ENCODE results near the gene DAGLA. TPM values are rescaled to one million over a fixed set of nuclear protein-coding genes. Genes with fewer than 3 reads are reported as not detected.

The DAGLA gene
- total and polyA plus RNA-seq, 2 of the 13 experiments (the other 11 are each of a cell fraction or from before 2014, with no cell fraction given): 2.6 to 3.9 TPM

DNA sequence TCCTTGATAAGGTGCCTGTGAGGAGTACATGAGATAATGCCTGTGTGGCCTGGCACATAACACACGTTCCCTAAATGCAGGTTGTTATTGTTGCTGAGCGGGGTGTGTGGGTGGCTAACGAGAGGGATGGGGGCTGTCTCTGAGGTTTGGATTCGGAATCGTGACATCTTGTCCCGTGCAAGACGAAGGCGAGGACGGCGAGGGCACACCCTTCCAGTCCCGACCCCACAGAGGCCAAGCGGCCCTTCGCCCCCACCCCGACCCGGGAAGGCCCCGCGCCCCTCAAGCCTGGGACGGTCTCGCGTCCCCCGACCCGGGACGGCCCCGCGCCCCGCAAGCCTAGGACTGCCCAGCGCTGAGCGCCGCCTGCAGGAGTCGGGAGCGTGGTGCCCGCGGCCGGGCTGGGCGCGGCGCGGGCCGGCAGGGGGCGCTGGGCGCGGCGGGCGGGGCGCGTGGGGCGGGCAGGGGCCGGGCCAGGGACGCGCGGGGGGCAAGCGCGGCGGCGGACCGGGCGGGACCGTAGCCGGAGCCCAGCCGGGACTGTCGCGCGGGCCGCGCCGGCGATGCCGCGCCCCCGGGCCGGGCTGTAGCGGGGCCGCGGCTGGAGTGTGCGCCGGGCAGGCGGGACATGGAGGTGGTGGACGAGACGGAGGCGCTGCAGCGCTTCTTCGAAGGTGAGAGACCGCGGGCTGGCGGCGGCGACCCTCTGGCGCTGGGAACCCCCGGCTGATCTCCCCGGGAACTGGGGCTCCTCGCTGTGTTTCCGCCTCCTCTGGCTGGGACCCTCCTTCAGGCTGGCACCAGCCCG lies 72.1 kb downstream of the DAGLA start, which contains the start of gene MYRF (continued):
- TF ChIP-seq ZNF691 (CRISPR knock-in tag; IDR thresholded peaks at IDR 0.05; ENCODE audit: borderline replicate concordance, low read depth) (0 out of 2 replicates have a peak, but pooled peaks have one; percentile 32), HMG20B (CRISPR knock-in tag; conservative IDR thresholded peaks at IDR 0.05) (no peak), HNRNPL (IDR thresholded peaks at IDR 0.05; ENCODE audit: low read depth, low read length) (peak; percentile 38; the same call in 1 of the 2 replicates), ZNF605 (CRISPR knock-in tag; IDR thresholded peaks at IDR 0.05) (no peak), ZNF451 (CRISPR knock-in tag; IDR thresholded peaks at IDR 0.05) (0 out of 2 replicates have a peak, but pooled peaks have one; percentile 14), ZFP36L1 (CRISPR knock-in tag; IDR thresholded peaks at IDR 0.05) (no peak), HOXA9 (CRISPR knock-in tag; IDR thresholded peaks at IDR 0.05; ENCODE audit: borderline replicate concordance) (no peak), IRF2 (CRISPR knock-in tag; IDR thresholded peaks at IDR 0.05) (no peak), ZNF484 (CRISPR knock-in tag; IDR thresholded peaks at IDR 0.05; ENCODE audit: borderline replicate concordance, low read depth) (no peak), CHCHD3 (CRISPR knock-in tag; IDR thresholded peaks at IDR 0.05) (no peak), JARID2 (CRISPR knock-in tag; IDR thresholded peaks at IDR 0.05; ENCODE audit: insufficient replicate concordance) (no peak), TFAP4 (IDR thresholded peaks at IDR 0.05; ENCODE audit: borderline replicate concordance, low read depth) (no peak), MAZ (IDR thresholded peaks at IDR 0.05; ENCODE audit: borderline replicate concordance, low read depth, low read length) (peak; percentile 12; the same call in 1 of the 2 replicates), MAZ (CRISPR knock-in tag; IDR thresholded peaks at IDR 0.05; ENCODE audit: low read depth) (peak; percentile 65), MNT (IDR thresholded peaks at IDR 0.05) (no peak), GATAD2A (CRISPR knock-in tag; IDR thresholded peaks at IDR 0.05) (no peak), ZNF354B (CRISPR knock-in tag; IDR thresholded peaks at IDR 0.05) (no peak), SSRP1 (CRISPR knock-in tag; IDR thresholded peaks at IDR 0.05) (no peak), THRA (CRISPR knock-in tag; IDR thresholded peaks at IDR 0.05; ENCODE audit: borderline replicate concordance) (no peak), ZNF331 (CRISPR knock-in tag; IDR thresholded peaks at IDR 0.05) (no peak), ZEB1 (IDR thresholded peaks at IDR 0.05; ENCODE audit: insufficient replicate concordance, low read depth) (no peak), ZNF121 (CRISPR knock-in tag; IDR thresholded peaks at IDR 0.05) (peak; percentile 99), MTA1 (CRISPR knock-in tag; IDR thresholded peaks at IDR 0.05; ENCODE audit: borderline replicate concordance) (no peak), ZNF235 (CRISPR knock-in tag; IDR thresholded peaks at IDR 0.05; ENCODE audit: borderline replicate concordance) (no peak)
- TF ChIP-seq, protein P1, sequence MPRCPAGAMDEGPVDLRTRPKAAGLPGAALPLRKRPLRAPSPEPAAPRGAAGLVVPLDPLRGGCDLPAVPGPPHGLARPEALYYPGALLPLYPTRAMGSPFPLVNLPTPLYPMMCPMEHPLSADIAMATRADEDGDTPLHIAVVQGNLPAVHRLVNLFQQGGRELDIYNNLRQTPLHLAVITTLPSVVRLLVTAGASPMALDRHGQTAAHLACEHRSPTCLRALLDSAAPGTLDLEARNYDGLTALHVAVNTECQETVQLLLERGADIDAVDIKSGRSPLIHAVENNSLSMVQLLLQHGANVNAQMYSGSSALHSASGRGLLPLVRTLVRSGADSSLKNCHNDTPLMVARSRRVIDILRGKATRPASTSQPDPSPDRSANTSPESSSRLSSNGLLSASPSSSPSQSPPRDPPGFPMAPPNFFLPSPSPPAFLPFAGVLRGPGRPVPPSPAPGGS (CRISPR knock-in tag; IDR thresholded peaks at IDR 0.05): no peak
